ENCODE results near the gene FCSK. TPM values are rescaled to one million over a fixed set of nuclear protein-coding genes. Genes with fewer than 3 reads are reported as not detected.
A peak's percentile ranks its signal among the peaks of the same experiment; 100 is the strongest.

The FCSK gene
- polyA plus RNA-seq, 1 experiment, result 4.0 TPM

Small RNA genes within 50 kb of the gene (small RNA-seq; reads per million reads assigned to genes)
- gene RNU6-23P (ENCODE audit: insufficient read length, low read depth), result not detected
- gene RPS27P26 (ENCODE audit: insufficient read length, low read depth), result not detected
- 727 reads per million, percentile 95 among the genes with 10 or more reads in this experiment for gene SNORD111B (ENCODE audit: insufficient read length, low read depth)

Other genes with a start within 250 kb of the FCSK start
- 7.4 and 8.5 TPM in 2 replicates for gene EXOSC6, start 202.7 kb upstream of the FCSK start, polyA plus RNA-seq (2011; rRNA removed)
- 221 and 223 TPM in 2 replicates for gene AARS1, start 165.1 kb upstream of the FCSK start, polyA plus RNA-seq (2011; rRNA removed)
- 36.5 and 41.9 TPM in 2 replicates for gene DDX19B, start 155.4 kb upstream of the FCSK start, polyA plus RNA-seq (2011; rRNA removed)
- 43.5 and 44.6 TPM in 2 replicates for gene DDX19A, start 107.7 kb upstream of the FCSK start, polyA plus RNA-seq (2011; rRNA removed)
- 12.4 and 18.2 TPM in 2 replicates for gene ST3GAL2, start 15.5 kb upstream of the FCSK start, polyA plus RNA-seq (2011; rRNA removed)
- 50.6 and 51.8 TPM in 2 replicates for gene COG4, start 69.0 kb downstream of the FCSK start, polyA plus RNA-seq (2011; rRNA removed)
- gene SF3B3, start 69.2 kb downstream of the FCSK start, polyA plus RNA-seq (2011; rRNA removed), result 139 and 169 TPM in 2 replicates
- gene IL34, start 192.0 kb downstream of the FCSK start, polyA plus RNA-seq (2011; rRNA removed), result 3.0 and 5.1 TPM in 2 replicates
- gene MTSS2, start 231.5 kb downstream of the FCSK start, polyA plus RNA-seq (2011; rRNA removed), result 57.9 and 80.1 TPM in 2 replicates